OCI-LY1 (cell line): Measurements from ENCODE around the gene DECR2.

Experiments used
- CTCF ChIP-seq: fragments of 200-600 bp; sonication (generic), shearing (Covaris generic); IDR thresholded peaks from 2 replicates; pipeline ENCODE4 v1.5.1; 2017; ENCODE audit warnings: mild to moderate bottlenecking, antibody characterized with exemption, low read length, moderate library complexity, mixed read lengths
- EZH2 ChIP-seq: fragments of 200-600 bp; sonication (generic), shearing (Covaris generic); IDR thresholded peaks from 2 replicates; pipeline ENCODE4 v1.8.0; 2017; ENCODE audit warnings: borderline replicate concordance, mixed run types, mild to moderate bottlenecking, antibody characterized with exemption, low read length, moderate library complexity, mixed read lengths

GRCh38 chr16:364595-365491 is 36.8 kb upstream of the DECR2 start:
- TF ChIP-seq CTCF (no peak), EZH2 (no peak)
